Measurements from ENCODE around the gene IDNK.

The IDNK gene

GRCh38 chr9:83636813-83637212 lies 13.9 kb downstream of the IDNK start:
- no peak for DNase-seq

- no peak for DNase-seq
Observed at GRCh38 chr9:83637389-83637788, 14.4 kb downstream of the IDNK start.

- DNase-seq = no peak
Observed at GRCh38 chr9:83639266-83639665, 16.3 kb downstream of the IDNK start.

- DNase-seq = no peak
Observed at GRCh38 chr9:83642793-83643192, 19.9 kb downstream of the IDNK start.

DNA sequence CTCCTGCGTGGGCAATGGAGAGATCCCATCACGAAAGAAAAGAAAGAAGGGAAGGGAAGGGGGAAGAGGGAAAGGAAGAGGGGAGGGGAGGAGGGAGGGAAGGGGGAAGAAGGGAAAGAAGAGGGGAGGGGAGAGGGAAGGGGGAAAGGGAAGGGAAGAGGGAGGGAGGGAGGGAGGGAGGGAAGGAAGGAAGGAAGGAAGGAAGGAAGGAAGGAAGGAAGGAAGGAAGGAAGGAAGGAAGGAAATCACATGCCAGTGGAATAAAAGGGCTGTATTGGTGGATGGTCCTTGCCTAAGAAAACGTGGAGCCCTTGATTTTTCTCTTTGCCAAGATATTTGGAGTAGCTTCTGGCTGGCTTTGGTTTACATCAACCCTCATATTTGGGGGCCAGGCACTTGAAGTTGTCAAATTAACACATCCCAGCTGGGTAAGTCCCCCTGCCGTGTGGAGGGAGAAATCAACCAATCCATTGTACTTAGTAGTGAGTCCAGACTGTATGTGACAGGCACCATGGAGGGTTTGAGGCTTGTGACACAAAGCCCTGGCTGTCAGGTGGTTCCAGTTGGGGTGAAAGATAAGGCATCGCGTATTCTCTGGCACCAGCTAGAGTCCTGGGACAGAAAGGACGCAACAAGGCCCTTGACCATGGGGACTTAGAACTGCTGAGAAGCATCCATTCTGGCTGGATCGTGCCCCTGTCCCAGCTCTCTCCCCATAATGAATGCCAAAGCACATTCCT lies 23.7 kb downstream of the IDNK start:
- no peak for DNase-seq

GRCh38 chr9:83649080-83649479 lies 26.1 kb downstream of the IDNK start:
- DNase-seq = peak; percentile 38

DNA sequence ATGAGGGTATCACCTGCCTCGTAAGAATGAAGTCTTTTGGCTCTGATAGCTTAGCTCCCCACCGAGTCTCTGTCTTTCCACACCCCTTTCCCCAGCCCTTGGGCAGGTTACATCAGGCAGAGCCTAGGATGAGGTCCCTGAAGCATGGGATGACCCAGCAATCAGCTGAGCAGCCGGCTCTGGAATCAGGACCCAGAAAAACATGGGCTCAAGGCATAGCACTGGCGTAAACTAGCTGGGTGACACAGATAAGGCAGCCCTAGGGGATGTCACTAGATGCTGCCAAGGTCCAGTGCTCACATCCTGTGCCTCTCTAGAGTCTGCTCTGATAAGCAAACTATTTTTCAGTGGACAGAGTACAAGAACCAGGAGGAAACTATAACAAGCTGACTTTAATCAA lies 26.6 kb downstream of the IDNK start:
- no peak for DNase-seq

GRCh38 chr9:83651558-83651957 lies 28.6 kb downstream of the IDNK start:
- no peak for DNase-seq

- no peak for DNase-seq
Observed at GRCh38 chr9:83652433-83652832, 29.5 kb downstream of the IDNK start.

DNA sequence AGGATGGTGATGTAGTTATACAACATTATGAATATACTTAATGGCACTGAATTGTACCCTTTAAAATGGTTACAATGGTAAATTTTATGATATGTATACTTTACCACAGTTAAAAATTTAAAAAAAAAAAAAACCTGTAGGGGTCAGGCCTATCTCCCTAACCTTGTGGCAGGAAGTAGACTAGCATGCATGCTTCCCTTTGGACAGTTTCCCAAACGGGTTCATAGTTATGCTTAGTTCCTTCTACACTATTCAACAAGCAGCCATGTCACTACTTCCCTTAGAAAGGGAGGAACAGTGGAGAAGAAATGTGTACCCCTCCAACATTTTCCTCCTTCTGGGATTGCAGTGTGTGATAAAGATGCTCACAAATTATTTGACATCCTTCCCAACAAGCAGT lies 32.5 kb downstream of the IDNK start:
- no peak for DNase-seq

DNA sequence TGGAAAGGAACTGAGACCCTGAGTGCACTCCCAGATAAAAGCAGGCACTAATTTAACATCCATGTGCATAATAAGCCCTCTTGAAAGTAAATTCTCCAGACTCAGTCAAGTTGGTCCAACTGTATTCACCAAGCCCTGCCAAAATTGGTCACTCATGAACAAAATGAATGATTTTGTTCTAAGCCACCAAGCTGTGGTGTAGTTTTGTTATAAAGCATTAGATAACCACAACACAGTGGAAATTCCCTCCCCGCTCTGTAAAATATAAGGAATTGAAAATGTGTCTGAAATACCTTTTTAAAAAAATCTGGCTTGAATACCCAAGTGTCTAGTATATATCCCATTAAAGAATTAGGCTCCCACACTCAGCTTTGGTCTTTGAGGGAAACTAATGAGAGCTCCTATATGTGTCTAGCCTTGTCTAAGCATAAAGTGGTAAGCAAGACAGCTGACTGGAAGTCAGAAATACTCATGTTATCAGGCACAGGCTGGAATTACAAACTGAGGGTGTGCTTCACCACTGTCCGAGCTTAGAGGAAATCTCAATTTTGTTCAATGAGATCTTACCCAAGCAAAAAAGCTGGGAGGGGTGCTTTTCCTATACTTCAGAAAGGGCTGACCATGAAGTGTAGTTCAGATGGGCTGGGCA lies 33.2 kb downstream of the IDNK start:
- DNase-seq = no peak

DNA sequence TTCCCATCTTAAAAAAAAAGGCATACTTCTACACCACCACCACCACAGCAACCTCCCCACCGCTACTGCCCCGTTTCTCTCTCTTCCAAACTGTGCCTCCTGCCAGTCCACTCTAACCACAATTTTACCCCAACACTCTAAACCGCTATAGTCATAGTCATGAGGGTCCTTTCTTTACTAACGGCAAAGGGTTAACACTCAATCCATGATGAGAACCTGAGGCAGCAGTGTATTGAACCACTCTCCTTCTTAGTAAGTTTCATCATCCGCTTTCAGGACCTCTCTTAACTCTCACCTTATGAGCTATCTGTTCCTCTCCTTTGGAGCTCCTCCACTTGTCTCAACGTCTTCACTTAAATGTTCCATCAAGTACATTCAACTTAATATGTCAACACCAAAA lies 34.0 kb downstream of the IDNK start:
- no peak for DNase-seq

DNA sequence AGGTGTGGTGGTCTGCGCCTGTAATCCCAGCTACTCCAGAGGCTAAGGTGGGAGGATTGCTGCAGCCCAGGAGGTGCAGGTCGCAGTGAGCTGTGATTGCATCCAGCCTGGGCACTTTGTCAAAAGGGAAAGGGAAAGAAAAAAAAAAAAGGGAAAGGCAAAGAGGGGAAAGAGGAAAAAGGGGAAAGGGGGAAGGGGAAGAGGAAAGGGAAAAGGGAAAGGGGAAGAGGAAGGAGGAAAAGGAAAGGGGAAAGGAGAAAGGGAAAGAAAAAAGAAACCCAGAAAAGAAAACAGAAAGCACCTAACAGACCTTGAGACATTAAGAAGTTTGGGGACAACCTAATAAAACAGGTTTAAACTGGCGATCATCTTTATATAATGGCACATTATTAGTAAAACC lies 40.0 kb downstream of the IDNK start:
- DNase-seq = no peak

GRCh38 chr9:83665580-83666200 lies 42.7 kb downstream of the IDNK start:
- no peak for DNase-seq

DNA sequence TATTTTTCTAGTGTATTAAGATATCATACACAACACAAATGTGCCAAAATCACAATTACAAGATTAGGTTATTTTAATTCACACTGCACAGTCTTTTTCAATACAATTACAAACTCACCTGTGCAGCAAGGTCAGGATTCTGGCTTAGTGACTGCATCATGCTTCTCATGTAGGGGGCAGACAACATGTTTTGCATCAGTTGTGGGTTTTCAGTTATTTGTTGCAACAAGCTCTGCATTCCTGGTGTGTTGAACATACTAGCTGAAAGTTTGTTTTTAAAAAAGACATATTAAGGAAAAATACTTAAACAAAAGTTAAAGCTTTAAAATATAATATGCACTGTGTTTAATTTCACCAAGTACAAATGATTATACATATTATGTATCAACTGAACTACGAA lies 46.1 kb downstream of the IDNK start:
- no peak for DNase-seq

GRCh38 chr9:83670381-83670780 lies 47.4 kb downstream of the IDNK start:
- DNase-seq = no peak

GRCh38 chr9:83671451-83671850 lies 48.5 kb downstream of the IDNK start:
- no peak for DNase-seq

DNA sequence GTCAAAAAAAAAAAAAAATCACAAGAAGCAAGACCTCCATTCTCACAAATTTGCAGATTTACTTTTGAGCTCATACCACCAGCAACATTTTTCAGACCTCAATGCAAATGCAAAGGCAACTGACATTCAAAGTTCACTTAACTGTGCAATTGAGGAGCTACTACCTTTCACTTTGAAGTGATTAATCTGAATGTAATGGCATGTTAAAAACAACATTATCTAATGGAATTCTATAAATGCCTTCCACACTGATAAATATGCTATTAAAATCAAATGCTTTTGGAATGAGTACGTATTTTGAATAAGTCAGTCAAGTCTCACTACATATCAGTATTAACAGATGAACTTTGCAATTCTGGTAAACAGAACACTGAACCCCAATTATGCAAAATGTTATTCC lies 52.5 kb downstream of the IDNK start:
- no peak for DNase-seq

GRCh38 chr9:83677596-83677995 lies 54.7 kb downstream of the IDNK start:
- DNase-seq = no peak

DNA sequence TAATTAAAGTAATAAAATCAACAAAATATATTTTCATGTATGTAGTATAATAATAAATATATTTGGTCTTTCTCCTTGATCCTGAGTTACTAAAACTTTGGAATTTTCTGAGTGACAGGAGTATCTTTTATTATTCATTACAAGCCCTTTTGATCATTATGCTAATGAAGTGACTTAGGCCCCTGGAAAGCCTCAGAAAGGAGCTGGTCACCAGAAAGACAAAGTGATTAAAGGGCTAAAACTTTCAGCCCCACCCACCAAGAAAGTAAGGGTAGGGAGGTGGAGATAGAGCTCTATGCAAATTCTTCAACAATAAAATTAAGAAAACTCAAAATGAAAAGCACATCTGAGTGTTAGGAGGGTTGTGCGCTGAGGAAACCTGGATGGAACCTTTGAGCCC lies 57.3 kb downstream of the IDNK start:
- DNase-seq = no peak

DNA sequence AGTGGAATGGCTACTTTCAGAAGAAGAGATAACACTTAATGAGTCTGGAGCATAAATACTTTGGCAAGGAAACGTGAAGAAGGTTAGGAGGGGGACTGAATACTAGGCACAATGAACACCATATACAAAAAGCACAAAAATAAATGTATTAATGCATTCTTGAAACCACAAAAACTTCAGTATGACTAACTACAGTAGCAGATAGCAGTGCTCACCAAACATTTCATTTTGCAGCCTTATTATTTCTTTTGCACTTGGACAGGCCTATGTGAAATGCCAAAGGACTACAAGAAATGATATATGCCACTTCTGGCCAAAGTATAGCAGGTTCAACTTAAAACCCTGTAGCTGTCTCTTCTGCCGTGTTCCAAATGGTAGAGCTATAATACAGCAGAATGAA lies 58.5 kb downstream of the IDNK start:
- no peak for DNase-seq

GRCh38 chr9:83688921-83689320 lies 66.0 kb downstream of the IDNK start:
- no peak for DNase-seq

DNA sequence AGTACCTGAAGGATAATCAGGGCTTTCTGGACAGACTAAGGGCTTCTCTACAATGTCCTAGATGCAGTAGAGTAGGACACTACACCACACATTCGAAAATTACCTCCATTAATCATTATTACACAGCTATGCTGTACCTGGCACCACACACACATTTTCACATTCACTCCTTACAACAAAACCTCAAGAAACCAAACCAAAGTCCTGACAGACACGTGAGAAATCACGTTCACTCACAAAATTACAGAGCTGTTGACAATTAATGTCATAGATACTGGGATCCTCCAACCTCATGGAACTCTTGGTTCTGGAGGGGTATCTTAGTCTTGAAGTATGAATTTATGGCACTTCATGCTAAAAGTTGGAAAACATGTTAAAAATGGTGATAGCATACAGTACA lies 68.5 kb downstream of the IDNK start:
- no peak for DNase-seq

All from right hindlimb (tissue), 1 donor.